ENCODE measurements around the gene FKBP10.

Gene FKBP10, protein sequence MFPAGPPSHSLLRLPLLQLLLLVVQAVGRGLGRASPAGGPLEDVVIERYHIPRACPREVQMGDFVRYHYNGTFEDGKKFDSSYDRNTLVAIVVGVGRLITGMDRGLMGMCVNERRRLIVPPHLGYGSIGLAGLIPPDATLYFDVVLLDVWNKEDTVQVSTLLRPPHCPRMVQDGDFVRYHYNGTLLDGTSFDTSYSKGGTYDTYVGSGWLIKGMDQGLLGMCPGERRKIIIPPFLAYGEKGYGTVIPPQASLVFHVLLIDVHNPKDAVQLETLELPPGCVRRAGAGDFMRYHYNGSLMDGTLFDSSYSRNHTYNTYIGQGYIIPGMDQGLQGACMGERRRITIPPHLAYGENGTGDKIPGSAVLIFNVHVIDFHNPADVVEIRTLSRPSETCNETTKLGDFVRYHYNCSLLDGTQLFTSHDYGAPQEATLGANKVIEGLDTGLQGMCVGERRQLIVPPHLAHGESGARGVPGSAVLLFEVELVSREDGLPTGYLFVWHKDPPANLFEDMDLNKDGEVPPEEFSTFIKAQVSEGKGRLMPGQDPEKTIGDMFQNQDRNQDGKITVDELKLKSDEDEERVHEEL

DNA sequence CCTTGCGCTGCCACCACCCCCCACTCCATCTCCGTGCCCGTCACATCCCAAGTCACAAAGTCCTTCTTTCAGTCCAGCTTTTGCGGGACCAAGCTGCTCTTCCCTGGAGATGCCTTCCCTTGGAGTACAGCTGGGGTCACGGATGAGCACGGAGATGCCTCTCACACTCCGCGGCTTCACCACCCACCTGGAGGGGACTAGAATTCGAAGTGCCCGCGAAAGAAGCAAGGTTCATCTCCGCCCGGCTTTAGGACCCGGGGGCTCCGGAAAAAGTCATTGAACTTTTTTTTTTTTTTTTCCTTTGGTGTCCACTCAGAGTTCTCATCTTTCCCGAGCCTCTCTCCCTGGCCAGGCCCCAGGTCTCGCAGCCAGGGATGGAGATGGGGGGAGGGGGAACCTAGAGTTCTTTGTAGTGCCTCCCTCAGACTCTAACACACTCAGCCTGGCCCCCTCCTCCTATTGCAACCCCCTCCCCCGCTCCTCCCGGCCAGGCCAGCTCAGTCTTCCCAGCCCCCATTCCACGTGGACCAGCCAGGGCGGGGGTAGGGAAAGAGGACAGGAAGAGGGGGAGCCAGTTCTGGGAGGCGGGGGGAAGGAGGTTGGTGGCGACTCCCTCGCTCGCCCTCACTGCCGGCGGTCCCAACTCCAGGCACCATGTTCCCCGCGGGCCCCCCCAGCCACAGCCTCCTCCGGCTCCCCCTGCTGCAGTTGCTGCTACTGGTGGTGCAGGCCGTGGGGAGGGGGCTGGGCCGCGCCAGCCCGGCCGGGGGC lies at the start of gene FKBP10:
FKBP10 (plus strand) TSS at position 624 of the 771 bp plus-strand sequence; CDS start at position 655, 31 bp downstream.
- H3K27ac ChIP-seq: peak within 1 kb of the TSS; percentile 51 to 90
- no peak for DNase-seq (ENCODE audit: low spot score)
- TF ChIP-seq, protein P1, sequence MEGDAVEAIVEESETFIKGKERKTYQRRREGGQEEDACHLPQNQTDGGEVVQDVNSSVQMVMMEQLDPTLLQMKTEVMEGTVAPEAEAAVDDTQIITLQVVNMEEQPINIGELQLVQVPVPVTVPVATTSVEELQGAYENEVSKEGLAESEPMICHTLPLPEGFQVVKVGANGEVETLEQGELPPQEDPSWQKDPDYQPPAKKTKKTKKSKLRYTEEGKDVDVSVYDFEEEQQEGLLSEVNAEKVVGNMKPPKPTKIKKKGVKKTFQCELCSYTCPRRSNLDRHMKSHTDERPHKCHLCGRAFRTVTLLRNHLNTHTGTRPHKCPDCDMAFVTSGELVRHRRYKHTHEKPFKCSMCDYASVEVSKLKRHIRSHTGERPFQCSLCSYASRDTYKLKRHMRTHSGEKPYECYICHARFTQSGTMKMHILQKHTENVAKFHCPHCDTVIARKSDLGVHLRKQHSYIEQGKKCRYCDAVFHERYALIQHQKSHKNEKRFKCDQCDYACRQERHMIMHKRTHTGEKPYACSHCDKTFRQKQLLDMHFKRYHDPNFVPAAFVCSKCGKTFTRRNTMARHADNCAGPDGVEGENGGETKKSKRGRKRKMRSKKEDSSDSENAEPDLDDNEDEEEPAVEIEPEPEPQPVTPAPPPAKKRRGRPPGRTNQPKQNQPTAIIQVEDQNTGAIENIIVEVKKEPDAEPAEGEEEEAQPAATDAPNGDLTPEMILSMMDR (IDR thresholded peaks at IDR 0.05): no peak
- H3K4me3 ChIP-seq: peak within 1 kb of the TSS; percentile 95

DNA sequence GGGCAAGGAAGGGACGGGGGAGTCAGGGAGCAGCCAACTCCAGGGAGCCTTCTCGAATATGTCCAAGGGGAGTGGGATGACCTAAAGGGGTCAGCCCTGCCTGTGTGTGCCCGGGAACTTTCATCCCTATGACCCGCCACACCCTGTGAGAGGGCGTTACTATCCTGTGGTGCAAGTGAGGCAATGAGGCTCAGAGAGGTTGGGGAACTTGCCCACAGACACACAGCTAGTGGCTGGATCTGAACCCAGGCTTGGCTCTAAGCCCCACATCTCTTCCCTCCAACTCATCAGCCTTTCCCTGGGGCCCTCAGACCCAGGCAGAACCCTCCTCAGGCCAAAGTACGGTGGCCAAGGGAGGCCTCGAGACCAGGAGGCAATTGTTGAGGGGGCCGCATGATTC lies 49.5 kb upstream of the FKBP10 start:
- no peak for DNase-seq (ENCODE audit: low spot score)
- TF ChIP-seq, protein P1 (IDR thresholded peaks at IDR 0.05): no peak
- H3K27ac ChIP-seq: no peak overlapping the region
- no peak overlapping the region for H3K4me3 ChIP-seq

DNA sequence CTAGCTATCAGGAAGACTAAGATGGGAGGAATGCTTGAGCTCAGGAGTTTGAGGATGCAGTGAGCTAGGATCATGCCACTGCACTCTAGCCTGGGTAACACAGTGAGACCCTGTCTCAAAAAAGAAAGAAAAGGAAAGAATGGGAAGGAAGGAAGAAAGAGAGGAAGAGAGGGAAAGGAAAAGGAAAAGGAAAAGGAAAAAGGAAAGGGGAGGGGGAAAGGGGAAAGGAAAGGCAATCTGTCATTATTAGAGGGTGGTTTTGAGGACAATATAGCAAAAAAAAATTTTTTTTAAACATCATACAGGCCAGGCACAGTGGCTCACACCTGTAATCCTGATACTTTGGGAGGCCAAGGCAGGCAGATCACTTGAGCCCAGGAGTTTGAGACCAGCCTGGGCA lies 46.7 kb upstream of the FKBP10 start:
- H3K27ac ChIP-seq: no peak overlapping the region

DNA sequence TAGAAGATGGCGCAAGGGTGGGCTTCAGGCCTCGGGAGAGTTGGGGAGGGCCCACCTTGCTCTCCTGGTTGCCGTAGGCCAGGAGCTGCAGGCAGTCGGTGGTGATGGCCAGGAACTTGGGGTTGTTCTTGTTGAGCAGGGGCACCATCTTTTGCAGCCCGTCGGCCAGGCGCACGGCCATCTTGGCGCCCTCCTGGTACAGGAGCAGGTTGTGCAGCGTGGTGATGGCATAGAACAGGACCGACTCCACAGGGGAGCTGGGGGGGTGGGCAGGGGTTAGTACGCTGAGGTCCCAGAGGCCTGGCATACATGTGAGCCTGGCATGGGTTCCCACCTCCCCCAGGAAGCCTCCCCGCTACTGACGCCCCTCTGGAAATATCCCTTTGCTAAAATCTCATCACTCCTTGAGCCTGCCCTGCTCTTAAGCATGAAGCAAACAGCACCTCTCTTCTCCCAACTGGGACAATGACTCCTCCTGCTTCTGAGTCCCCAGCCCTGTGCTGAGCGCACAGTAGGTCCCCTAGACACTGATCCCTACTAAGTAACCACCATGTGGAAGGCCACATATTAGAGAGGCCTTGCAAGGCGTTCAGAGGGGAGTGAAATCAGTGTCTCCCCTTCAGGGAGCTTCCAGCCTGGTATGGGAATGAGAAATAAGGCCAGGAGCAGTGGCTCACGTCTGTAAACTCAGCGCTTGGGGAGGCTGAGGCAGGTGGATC lies 45.3 kb upstream of the FKBP10 start:
- TF ChIP-seq, protein P1 (IDR thresholded peaks at IDR 0.05): no peak
- no peak overlapping the region for H3K27ac ChIP-seq
- no peak overlapping the region for H3K4me3 ChIP-seq
- DNase-seq (ENCODE audit: low spot score): no peak

More for the DNA sequence above, 46.7 kb upstream of the FKBP10 start:
- TF ChIP-seq, protein P1 (IDR thresholded peaks at IDR 0.05): no peak
- DNase-seq (ENCODE audit: low spot score): no peak
- H3K4me3 ChIP-seq: no peak overlapping the region

DNA sequence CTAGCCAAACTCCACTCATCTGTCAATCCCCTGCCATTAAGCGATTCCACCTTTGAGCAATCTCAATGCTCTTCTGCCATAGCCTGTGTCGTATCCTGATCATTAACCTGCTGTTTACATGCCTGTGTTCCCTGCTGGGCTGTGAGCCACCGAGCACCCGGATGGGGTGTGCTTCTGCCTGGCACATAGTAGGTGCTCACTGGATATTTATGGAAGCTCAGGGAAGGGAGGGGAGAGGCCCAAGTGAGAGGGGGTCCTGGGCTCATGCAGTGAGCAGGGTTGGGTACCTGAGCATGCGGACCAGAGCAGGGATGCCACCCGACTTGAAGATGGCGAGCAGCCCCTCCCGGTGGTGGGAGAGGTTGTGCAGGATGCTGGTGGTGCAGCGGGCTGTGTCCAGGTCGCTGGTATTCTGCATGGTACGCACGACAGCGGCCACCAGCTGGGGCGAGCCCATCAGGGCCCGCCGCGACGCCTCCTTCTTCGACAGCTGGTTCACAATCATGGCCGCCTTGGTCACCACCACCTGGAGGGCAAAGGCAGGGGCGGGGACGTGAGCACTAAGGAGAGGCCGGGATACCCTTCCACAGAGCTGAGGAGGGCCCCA lies 44.0 kb upstream of the FKBP10 start:
- H3K27ac ChIP-seq: no peak overlapping the region
- DNase-seq (ENCODE audit: low spot score): no peak
- TF ChIP-seq, protein P1 (IDR thresholded peaks at IDR 0.05): no peak
- H3K4me3 ChIP-seq: no peak overlapping the region

DNA sequence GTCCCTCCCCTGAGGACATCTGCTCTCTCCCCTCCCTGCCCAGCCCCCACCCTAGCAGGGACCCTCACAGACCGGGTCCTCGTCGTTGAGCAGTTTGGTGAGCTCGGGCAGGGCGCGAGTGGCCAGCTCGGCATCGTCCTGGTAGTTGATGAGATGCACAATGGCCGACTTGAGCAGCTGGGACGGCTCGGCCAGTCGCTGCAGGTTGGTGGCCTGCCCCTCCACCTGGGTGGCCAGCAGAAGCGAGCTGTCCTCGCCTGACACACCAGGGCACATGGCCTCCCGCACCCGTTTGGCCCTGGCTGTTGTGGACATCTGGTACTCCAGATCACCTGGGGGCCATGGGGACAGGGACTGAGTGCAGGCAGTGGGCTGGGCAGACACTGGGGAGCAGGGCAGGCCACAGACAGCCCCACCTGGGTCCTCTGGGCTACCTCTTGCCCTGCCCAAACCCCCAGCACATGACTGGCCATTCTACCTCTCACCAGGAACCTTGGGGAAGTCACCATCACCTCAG lies 43.4 kb upstream of the FKBP10 start:
- Histone ChIP-seq H3K27ac (no peak overlapping the region), H3K4me3 (no peak overlapping the region)
- DNase-seq (ENCODE audit: low spot score): no peak
- TF ChIP-seq, protein P1 (IDR thresholded peaks at IDR 0.05): no peak
